ENCODE results near the gene KLF3. TPM values are rescaled to one million over a fixed set of nuclear protein-coding genes. Genes with fewer than 3 reads are reported as not detected.

Gene KLF3
- total RNA-seq, 2 donors from 2014 or later = 47.7 to 55.4 TPM

GRCh38 chr4:38660838-38661237 is 3.2 kb upstream of the KLF3 start:
- DNase-seq (ENCODE audit: low spot score) = no peak
- no peaks in the 10 kb centered on the region for H3K36me3 ChIP-seq
- H3K9me3 ChIP-seq = no peaks in the 10 kb centered on the region
- H3K27me3 ChIP-seq (replicated peaks; ENCODE audit: insufficient read depth) = no peaks in the 10 kb centered on the region
- H3K4me1 ChIP-seq (replicated peaks) = no peaks in the 10 kb centered on the region
- no peak overlapping the region for H3K4me3 ChIP-seq
- intact Hi-C loops (cut with DNase I) = loop anchor here (5.0 kb wide), 1 partner anchor 39 kb away; no protein-coding TSS in a partner anchor
- H3K27ac ChIP-seq = no peak overlapping the region
- 94% methylated on average over 4 of the region's 4 CpGs for WGBS
- no peak for TF ChIP-seq POLR2AphosphoS5 (IDR thresholded peaks at IDR 0.05)
- TF ChIP-seq POLR2A (IDR thresholded peaks at IDR 0.05) = no peak
- TF ChIP-seq CTCF (IDR thresholded peaks at IDR 0.05) = no peak

GRCh38 chr4:38661371-38661770 is 2.6 kb upstream of the KLF3 start:
- 81% methylated on average over 3 of the region's 3 CpGs for WGBS

GRCh38 chr4:38662522-38663089 is 1.4 kb upstream of the KLF3 start:
- no peaks in the 10 kb centered on the region for H3K9me3 ChIP-seq
- intact Hi-C loops (cut with DNase I) = loop anchor here (5.0 kb wide), 1 partner anchor 40 kb away; no protein-coding TSS in a partner anchor
- H3K4me1 ChIP-seq (replicated peaks) = no peaks in the 10 kb centered on the region
- WGBS = 21% methylated on average over 26 of the region's 26 CpGs
- peak overlapping the region; percentile 71 to 99 for H3K4me3 ChIP-seq
- no peak for DNase-seq (ENCODE audit: low spot score)
- H3K36me3 ChIP-seq = no peaks in the 10 kb centered on the region
- TF ChIP-seq POLR2AphosphoS5 (IDR thresholded peaks at IDR 0.05) = no peak
- no peak for TF ChIP-seq POLR2A (IDR thresholded peaks at IDR 0.05)
- no peak for TF ChIP-seq CTCF (IDR thresholded peaks at IDR 0.05)
- peak overlapping the region; percentile 96 to 98 for H3K27ac ChIP-seq
- no peaks in the 10 kb centered on the region for H3K27me3 ChIP-seq (replicated peaks; ENCODE audit: insufficient read depth)

More at GRCh38 chr4:38661371-38661770, 2.6 kb upstream of the KLF3 start:
- Histone ChIP-seq H3K27ac (no peak overlapping the region), H3K27me3 (replicated peaks; ENCODE audit: insufficient read depth) (no peaks in the 10 kb centered on the region), H3K9me3 (no peaks in the 10 kb centered on the region), H3K4me3 (no peak overlapping the region), H3K4me1 (replicated peaks) (no peaks in the 10 kb centered on the region), H3K36me3 (no peaks in the 10 kb centered on the region)
- intact Hi-C loops (cut with DNase I) = loop anchor here (5.0 kb wide), 1 partner anchor 39 kb away; no protein-coding TSS in a partner anchor
- TF ChIP-seq POLR2AphosphoS5 (IDR thresholded peaks at IDR 0.05) (no peak), CTCF (IDR thresholded peaks at IDR 0.05) (no peak), POLR2A (IDR thresholded peaks at IDR 0.05) (no peak)
- no peak for DNase-seq (ENCODE audit: low spot score)

- H3K27me3 ChIP-seq (replicated peaks; ENCODE audit: insufficient read depth) = no peaks in the 10 kb centered on the region
- H3K36me3 ChIP-seq = no peaks in the 10 kb centered on the region
- TF ChIP-seq CTCF (IDR thresholded peaks at IDR 0.05) (no peak), POLR2A (IDR thresholded peaks at IDR 0.05) (peak; percentile 45)
- WGBS = under 1% methylated on average over 61 of the region's 85 CpGs
- peaks cover 2% of the 10 kb centered on the region for H3K4me1 ChIP-seq (replicated peaks)
- intact Hi-C loops (cut with DNase I) = loop anchor here (5.0 kb wide), 1 partner anchor 41 kb away; no protein-coding TSS in a partner anchor
- H3K9me3 ChIP-seq = no peaks in the 10 kb centered on the region
- peak overlapping the region; percentile 96 to 98 for H3K27ac ChIP-seq
- peak overlapping the region; percentile 71 to 99 for H3K4me3 ChIP-seq
- DNase-seq (ENCODE audit: low spot score) = no peak
Observed at GRCh38 chr4:38663090-38663800, 754 bp upstream of the KLF3 start.
